C4-2B (cell line): ENCODE results near the gene FAM13C.

ENCODE experiments used
- ZFX ChIP-seq: fragments of 450-650 bp; IDR thresholded peaks from 2 replicates; pipeline ENCODE4 v1.6.1; 2017
- TF ChIP-seq, protein P1 (sequence below): fragments of 450-650 bp; conservative IDR thresholded peaks from 2 replicates; pipeline ENCODE4 v1.5.1; 2017; ENCODE audit warnings: mild to moderate bottlenecking

DNA sequence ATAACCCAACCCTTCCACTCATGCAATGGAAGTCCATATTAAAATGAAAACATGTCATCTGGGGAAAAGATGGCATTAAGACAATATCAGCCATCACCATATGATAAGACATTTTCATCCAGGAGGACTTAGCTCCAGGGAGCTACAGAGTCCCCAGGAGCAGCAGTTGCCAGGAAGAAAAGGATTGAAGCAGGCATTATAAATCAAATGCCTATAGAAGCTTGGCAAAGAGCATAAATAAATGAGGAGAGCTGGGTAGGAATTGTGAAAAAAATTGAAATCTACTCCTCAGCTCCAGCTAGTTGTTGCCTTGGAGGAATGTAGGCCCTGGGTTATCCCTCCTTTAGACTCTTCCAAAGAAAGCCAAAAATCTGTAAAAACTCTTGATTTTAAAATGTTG lies 42.5 kb downstream of the FAM13C start:
- TF ChIP-seq, protein P1, sequence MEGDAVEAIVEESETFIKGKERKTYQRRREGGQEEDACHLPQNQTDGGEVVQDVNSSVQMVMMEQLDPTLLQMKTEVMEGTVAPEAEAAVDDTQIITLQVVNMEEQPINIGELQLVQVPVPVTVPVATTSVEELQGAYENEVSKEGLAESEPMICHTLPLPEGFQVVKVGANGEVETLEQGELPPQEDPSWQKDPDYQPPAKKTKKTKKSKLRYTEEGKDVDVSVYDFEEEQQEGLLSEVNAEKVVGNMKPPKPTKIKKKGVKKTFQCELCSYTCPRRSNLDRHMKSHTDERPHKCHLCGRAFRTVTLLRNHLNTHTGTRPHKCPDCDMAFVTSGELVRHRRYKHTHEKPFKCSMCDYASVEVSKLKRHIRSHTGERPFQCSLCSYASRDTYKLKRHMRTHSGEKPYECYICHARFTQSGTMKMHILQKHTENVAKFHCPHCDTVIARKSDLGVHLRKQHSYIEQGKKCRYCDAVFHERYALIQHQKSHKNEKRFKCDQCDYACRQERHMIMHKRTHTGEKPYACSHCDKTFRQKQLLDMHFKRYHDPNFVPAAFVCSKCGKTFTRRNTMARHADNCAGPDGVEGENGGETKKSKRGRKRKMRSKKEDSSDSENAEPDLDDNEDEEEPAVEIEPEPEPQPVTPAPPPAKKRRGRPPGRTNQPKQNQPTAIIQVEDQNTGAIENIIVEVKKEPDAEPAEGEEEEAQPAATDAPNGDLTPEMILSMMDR = no peak
- TF ChIP-seq ZFX = no peak
